GM12801 (cell line): ENCODE results near the gene CLECL1.

Source experiments
- CTCF ChIP-seq: IDR thresholded peaks from one replicate; pipeline ENCODE4 v1.5.1; 2011; ENCODE audit warnings: control low read depth; ENCODE audit not compliant: insufficient read length; ENCODE audit errors: extremely low read depth

Gene CLECL1

GRCh38 chr12:9701380-9702154 is 31.3 kb downstream of the CLECL1 start:
- TF ChIP-seq CTCF: no peak

- TF ChIP-seq CTCF: no peak
Measured at GRCh38 chr12:9700606-9700956, 32.3 kb downstream of the CLECL1 start.

GRCh38 chr12:9699898-9700605 is 32.8 kb downstream of the CLECL1 start:
- TF ChIP-seq CTCF: no peak

GRCh38 chr12:9699269-9699897 is 33.5 kb downstream of the CLECL1 start:
- no peak for TF ChIP-seq CTCF

- TF ChIP-seq CTCF: no peak
Measured at GRCh38 chr12:9698681-9699080, 34.2 kb downstream of the CLECL1 start.

- TF ChIP-seq CTCF: no peak
Measured at GRCh38 chr12:9697619-9698018, 35.3 kb downstream of the CLECL1 start.

- no peak for TF ChIP-seq CTCF
Measured at GRCh38 chr12:9694241-9694640, 38.7 kb downstream of the CLECL1 start.
